Endothelial cell of umbilical vein (primary cell): Measurements from ENCODE around the gene EPC2. TPM values are rescaled to one million over a fixed set of nuclear protein-coding genes. Genes with fewer than 3 reads are reported as not detected.

Experiments used
- BruUV-seq: library from RNA; stranded (reverse); fragments of 400-500 nt; replicated peaks from 2 replicates; lab custom pipeline; 2021; lab: Mats Ljungman, UMichigan
- CTCF ChIA-PET: fragments of 300-600, 350-600 bp; sonication (Branson Sonifier 250); formaldehyde crosslinking; loops from one replicate; lab custom pipeline; 2021; ENCODE audit warnings: antibody characterized with exemption, inconsistent platforms; lab: Charles Lee
- POLR2A ChIA-PET: fragments of 300-600, 350-600 bp; sonication (Branson Sonifier 250); formaldehyde crosslinking; loops from one replicate; lab custom pipeline; 2021; ENCODE audit warnings: antibody characterized with exemption, inconsistent platforms; lab: Charles Lee
- DNase-seq: peaks from one replicate; pipeline ENCODE4 v3.0.0-alpha.2; 2011; ENCODE audit warnings: low read depth, low spot score
- FAIRE-seq: peaks from 2 replicates; lab custom pipeline; 2011; peaks lifted over from hg19 to GRCh38; lab: Jason Lieb, UNC
- H2AFZ ChIP-seq: 2 replicates; pipeline ENCODE4 v1.6.0; 2012; ENCODE audit warnings: low read depth, low read length, control low read depth, inconsistent platforms
- H3K27ac ChIP-seq: 2 replicates; pipeline ENCODE4 v1.5.1; 2011; ENCODE audit warnings: low read depth, mild to moderate bottlenecking, control low read depth, low read length, moderate library complexity; ENCODE audit not compliant: insufficient read depth
- H3K27me3 ChIP-seq, 2 experiments: 2 replicates each; pipeline versions ENCODE4 v1.6.0 to v1.6.1; 2011; ENCODE audit warnings: low read length in 2 of 2, mixed read lengths in 1 of 2; ENCODE audit not compliant: control insufficient read depth in 2 of 2, insufficient read depth in 2 of 2
- H3K36me3 ChIP-seq, 2 experiments: 2 replicates in 1 of 2; 3 replicates in 1 of 2; pipeline ENCODE4 v1.5.1; 2011; ENCODE audit warnings: low read length in 2 of 2, mild to moderate bottlenecking in 1 of 2, moderate library complexity in 1 of 2; ENCODE audit not compliant: control insufficient read depth in 2 of 2, insufficient read depth in 2 of 2; ENCODE audit errors: extremely low read depth in 1 of 2
- H3K4me1 ChIP-seq: 3 replicates; pipeline ENCODE4 v1.5.1; 2011; ENCODE audit warnings: mild to moderate bottlenecking, low read length; ENCODE audit not compliant: control insufficient read depth, insufficient read depth; ENCODE audit errors: extremely low read depth
- H3K4me2 ChIP-seq: 2 replicates; pipeline ENCODE4 v1.6.1; 2011; ENCODE audit warnings: low read length, control low read depth, mixed read lengths; ENCODE audit not compliant: insufficient read depth
- H3K4me3 ChIP-seq, 3 experiments: fragments of 200-600 bp in 1 of 3; sonication (generic), shearing (Covaris generic) in 1 of 3; replicated peaks in 1 of 3; 2 replicates each; pipeline ENCODE4 v1.5.1; 2011 to 2016; ENCODE audit warnings: control low read depth in 3 of 3, low read length in 3 of 3, mild to moderate bottlenecking in 2 of 3, inconsistent platforms in 1 of 3, low read depth in 1 of 3, moderate library complexity in 1 of 3; ENCODE audit not compliant: insufficient read depth in 1 of 3
- H3K79me2 ChIP-seq: 2 replicates; pipeline ENCODE4 v1.6.0; 2012; ENCODE audit warnings: low read length, inconsistent platforms; ENCODE audit not compliant: control insufficient read depth, insufficient read depth
- H3K9ac ChIP-seq: replicated peaks from 2 replicates; pipeline ENCODE3; 2011; ENCODE audit warnings: low read length, control low read depth; ENCODE audit not compliant: insufficient read depth; ENCODE audit errors: extremely low read depth
- H3K9me1 ChIP-seq: replicated peaks from 3 replicates; pipeline ENCODE4 v1.6.0; 2011; ENCODE audit warnings: mild to moderate bottlenecking, low read length; ENCODE audit not compliant: control insufficient read depth, insufficient read depth; ENCODE audit errors: extremely low read depth
- H3K9me3 ChIP-seq: replicated peaks from 2 replicates; pipeline ENCODE4 v1.5.1; 2012; ENCODE audit warnings: low read length, inconsistent platforms; ENCODE audit not compliant: control insufficient read depth, insufficient read depth
- H4K20me1 ChIP-seq: replicated peaks from 2 replicates; pipeline ENCODE3; 2011; ENCODE audit warnings: mild to moderate bottlenecking, low read length; ENCODE audit not compliant: control insufficient read depth, insufficient read depth; ENCODE audit errors: extremely low read depth
- CTCF ChIP-seq, 2 donors: IDR thresholded peaks; 1 replicate in 1 of 2; 2 replicates in 1 of 2; pipeline ENCODE4 v1.5.1; 2011; ENCODE audit warnings: low read length in 2 of 2, mild to moderate bottlenecking in 2 of 2, moderate library complexity in 2 of 2, control low read depth in 1 of 2, inconsistent platforms in 1 of 2, low read depth in 1 of 2; ENCODE audit not compliant: insufficient read depth in 1 of 2; ENCODE audit errors: extremely low read depth in 1 of 2
- EZH2 ChIP-seq: IDR thresholded peaks from 2 replicates; pipeline ENCODE4 v1.6.1; 2012; ENCODE audit warnings: borderline replicate concordance, low read depth, mild to moderate bottlenecking, moderate library complexity, low read length, inconsistent platforms; ENCODE audit not compliant: severe bottlenecking
- FOS ChIP-seq: IDR thresholded peaks from 2 replicates; pipeline ENCODE4 v1.6.1; 2011; ENCODE audit warnings: mild to moderate bottlenecking, low read length, moderate library complexity, borderline replicate concordance; ENCODE audit not compliant: insufficient read depth
- GATA2 ChIP-seq: IDR thresholded peaks from 2 replicates; pipeline ENCODE4 v1.7.0; 2011; ENCODE audit warnings: low read depth, mild to moderate bottlenecking, moderate library complexity, mixed read lengths, low read length; ENCODE audit not compliant: insufficient read length, insufficient read depth
- JUN ChIP-seq: IDR thresholded peaks from 2 replicates; pipeline ENCODE4 v1.6.1; 2011; ENCODE audit warnings: borderline replicate concordance, low read depth; ENCODE audit not compliant: insufficient read length, insufficient read depth
- MAX ChIP-seq: IDR thresholded peaks from 2 replicates; pipeline ENCODE4 v1.6.1; 2011; ENCODE audit not compliant: insufficient read depth, insufficient read length
- MYC ChIP-seq: IDR thresholded peaks from one replicate; pipeline ENCODE4 v1.6.1; 2011; ENCODE audit warnings: mild to moderate bottlenecking, low read depth, low read length
- POLR2A ChIP-seq: IDR thresholded peaks from 2 replicates; pipeline ENCODE4 v1.6.1; 2012; ENCODE audit warnings: low read depth, mild to moderate bottlenecking, control low read depth, low read length
- POLR2AphosphoS5 ChIP-seq: IDR thresholded peaks from 2 replicates; pipeline ENCODE4 v1.6.1; 2012; ENCODE audit warnings: low read depth, mild to moderate bottlenecking, control low read depth, low read length, moderate library complexity; ENCODE audit not compliant: insufficient read depth
- dilution Hi-C: fragments of 300-500 bp; cut with MboI; formaldehyde crosslinking; loops from one replicate; pipeline ENCODE4 v1.15.0; 2019; ENCODE audit warnings: low sequenced_read_pairs; ENCODE audit not compliant: extremely low pct_ligation_motif_present
- intact Hi-C: fragments of 100-400 bp; cut with micrococcal nuclease; formaldehyde crosslinking; loops from one replicate; pipeline ENCODE4 v1.10.0; 2022
- polyA plus RNA-seq, 4 experiments: library from polyadenylated mRNA; depleted of rRNA in 3 of 4; stranded (reverse) in 3 of 4; unstranded in 1 of 4; fragments of >200 nt; gene quantifications; 2 replicates each; pipeline versions ENCODE4 v1.2.1 to v1.2.3, GENCODE V29; 2011 to 2012; ENCODE audit warnings: missing spikeins in 1 of 4
- total RNA-seq: library from RNA; stranded (reverse); gene quantifications from 2 replicates; pipeline ENCODE4 v1.2.3, GENCODE V29; 2021

The EPC2 gene
- total and polyA plus RNA-seq, 2 donors (not counting 3 experiments of a cell fraction or from before 2014, with no cell fraction given): 15.1 to 25.2 TPM

GRCh38 chr2:148615381-148615841 lies 29.1 kb upstream of the EPC2 start:
- intact Hi-C loops: no loop called here
- BruUV-seq: no TSS peak
- H3K9me3 ChIP-seq: no peaks in the 10 kb centered on the region
- no peaks in the 10 kb centered on the region for H4K20me1 ChIP-seq
- FAIRE-seq (peak; percentile 24), DNase-seq (peak; percentile 2)
- dilution Hi-C loops: no loop called here
- H3K4me3 ChIP-seq: no peak overlapping the region
- no peak for TF ChIP-seq POLR2AphosphoS5
- no peak for TF ChIP-seq MAX
- TF ChIP-seq POLR2A: no peak
- TF ChIP-seq FOS: no peak
- no peak for TF ChIP-seq CTCF (IDR thresholded peaks at IDR 0.05; ENCODE audit: extremely low read depth in 1 of 2, insufficient read depth in 1 of 2, low read depth in 1 of 2, low read length in 2 of 2)
- TF ChIP-seq JUN: no peak
- TF ChIP-seq EZH2: no peak
- TF ChIP-seq GATA2: no peak
- TF ChIP-seq MYC: no peak
- H3K79me2 ChIP-seq: no peaks in the 10 kb centered on the region
- H3K9ac ChIP-seq: no peak overlapping the region
- peaks cover 0 to 4% of the 10 kb centered on the region in 2 experiments for H3K27me3 ChIP-seq
- peaks cover 2% of the 10 kb centered on the region for H3K4me1 ChIP-seq
- POLR2A ChIA-PET: no interaction called here
- H3K9me1 ChIP-seq: no peaks in the 10 kb centered on the region
- no peak overlapping the region for H3K4me2 ChIP-seq
- no peak overlapping the region for H3K27ac ChIP-seq
- H2AFZ ChIP-seq: no peak overlapping the region
- no peaks in the 10 kb centered on the region for H3K36me3 ChIP-seq
- CTCF ChIA-PET: interaction anchor here (1.1 kb wide), 1 partner anchor 20 kb away, joined by 3 read pairs; no protein-coding TSS in a partner anchor
